Psoas muscle (tissue), 8 donors: ENCODE data around the gene DOCK3. TPM values are rescaled to one million over a fixed set of nuclear protein-coding genes. Genes with fewer than 3 reads are reported as not detected.

ENCODE experiments used
- ATAC-seq, 4 donors: fragments of 200-7000 bp; cut with Tn5 transposase; one replicate each; pipeline ENCODE4 v1.9.1; 2020; ENCODE audit warnings: moderate library complexity in 3 of 4, mild to moderate bottlenecking in 2 of 4
- DNase-seq, 2 donors: peaks; one replicate each; pipeline ENCODE4 v3.0.0-alpha.2; 2020
- H3K27ac ChIP-seq: fragments of 200-600 bp; one replicate; pipeline ENCODE4 v1.8.0; 2022
- H3K27me3 ChIP-seq, 3 donors: fragments of 200-600 bp in 1 of 3; one replicate each; pipeline versions ENCODE4 v1.6.1 to v1.8.0; 2013 to 2022; ENCODE audit warnings: low read length in 2 of 3, mild to moderate bottlenecking in 2 of 3, moderate library complexity in 1 of 3; ENCODE audit not compliant: insufficient read depth in 3 of 3
- H3K36me3 ChIP-seq, 2 donors: fragments of 200-600 bp in 1 of 2; one replicate each; pipeline versions ENCODE4 v1.6.1 to v1.8.0; 2013 to 2022; ENCODE audit warnings: low read depth in 1 of 2, mild to moderate bottlenecking in 1 of 2, moderate library complexity in 1 of 2; ENCODE audit not compliant: insufficient read depth in 1 of 2
- H3K4me1 ChIP-seq: fragments of 200-600 bp; one replicate; pipeline ENCODE4 v1.8.0; 2022
- H3K4me3 ChIP-seq: fragments of 200-600 bp; one replicate; pipeline ENCODE4 v1.8.0; 2022; ENCODE audit warnings: mild to moderate bottlenecking
- H3K9me3 ChIP-seq: fragments of 200-600 bp; one replicate; pipeline ENCODE4 v1.8.0; 2022
- CTCF ChIP-seq: fragments of 200-600 bp; IDR thresholded peaks from one replicate; pipeline ENCODE4 v1.8.0; 2022; ENCODE audit warnings: antibody characterized with exemption
- WGBS, 3 donors: extraction: QIAGEN DNeasy Blood & Tissue Kit; methylation state at CpG; one replicate each; pipeline versions ENCODE4 v1.1.6 to v1.1.7; 2013; 5-methylcytosine and 5-hydroxymethylcytosine counted together
- intact Hi-C, 2 donors: fragments of 100-400 bp; cut with DNase I; formaldehyde crosslinking; loops; one replicate each; pipeline versions ENCODE4 v1.11.0 to v1.14.2; 2022
- polyA plus RNA-seq, 3 donors: library from polyadenylated mRNA; stranded (reverse); fragments of 200-250 nt; gene quantifications; one replicate each; pipeline ENCODE4 v1.2.3, GENCODE V29; 2013
- total RNA-seq, 4 donors: library from RNA; stranded (reverse); fragmentation: NEBNext Ultra II Directional in 2 of 4; extraction: Animal tissue kit (Norgen Biotek cat#: 25700) in 2 of 4; gene quantifications; one replicate each; pipeline versions ENCODE4 v1.2.1 to v1.2.4, GENCODE V29; 2021 to 2023
- donor health status: healthy with polysubstance abuse.
- donor health status: DM: no; HTN: no; CAD: no; lungs with moderate emphysema.
- donor health status: Bipolar disorder and iron deficiency.
- donor health status: healthy.
- donor health status: DM: yes; HTN: yes; CAD: no.
- donor health status: DM: no; HTN: no; CAD: no.
- donor health status: DM: no; HTN: no; CAD: no.
- donor health status: DM: yes; HTN: yes; CAD: no.

Gene DOCK3
- total and polyA plus RNA-seq, 7 donors, result 0.01 to 0.91 (median 0.87) TPM

GRCh38 chr3:51375571-51375970 is 700.8 kb downstream of the DOCK3 start:
- Histone ChIP-seq H3K4me3 (no peak overlapping the region), H3K27me3 (no peaks in the 10 kb centered on the region), H3K27ac (no peak overlapping the region), H3K36me3 (no peaks in the 10 kb centered on the region), H3K9me3 (no peaks in the 10 kb centered on the region), H3K4me1 (peaks cover 8% of the 10 kb centered on the region)
- no peak for ATAC-seq
- intact Hi-C loops, result loop anchor here in 1 of 2 donors (10.0 kb wide), 1 partner anchor 429 kb away; no protein-coding TSS in a partner anchor
- WGBS, 3 donors, result 81 to 88% (median 84%) methylated on average over 8 of the region's 8 CpGs
- DNase-seq, result no peak
- TF ChIP-seq CTCF, result no peak

DNA sequence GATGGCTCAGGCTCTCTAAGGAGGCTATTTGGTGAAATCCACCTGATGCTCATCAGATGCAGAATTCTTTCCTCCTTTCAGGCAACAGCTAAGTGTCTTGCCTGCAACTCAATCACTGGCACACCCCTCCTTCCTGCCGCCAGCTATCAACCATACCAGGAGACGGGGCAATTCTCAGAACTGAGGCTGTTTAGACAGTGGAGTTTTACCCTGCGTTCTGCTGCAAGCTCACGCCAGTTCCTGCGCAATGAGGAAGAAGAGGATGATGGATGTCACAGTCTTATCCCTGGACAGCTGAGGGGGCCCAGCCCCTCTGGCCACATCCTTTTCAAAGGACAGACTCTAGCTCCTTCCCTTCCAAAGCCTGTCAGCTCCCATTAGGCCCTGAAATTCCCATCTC is 703.3 kb downstream of the DOCK3 start:
- no peak for ATAC-seq
- H3K9me3 ChIP-seq, result no peaks in the 10 kb centered on the region
- no peak for TF ChIP-seq CTCF
- H3K4me1 ChIP-seq, result peaks cover 2% of the 10 kb centered on the region
- WGBS, 3 donors, result 77 to 91% (median 80%) methylated on average over 5 of the region's 5 CpGs
- no peaks in the 10 kb centered on the region for H3K36me3 ChIP-seq
- intact Hi-C loops, result loop anchor here in 1 of 2 donors (10.0 kb wide), 1 partner anchor 427 kb away; no protein-coding TSS in a partner anchor
- no peaks in the 10 kb centered on the region for H3K27me3 ChIP-seq
- no peak for DNase-seq
- H3K27ac ChIP-seq, result no peak overlapping the region
- no peak overlapping the region for H3K4me3 ChIP-seq

DNA sequence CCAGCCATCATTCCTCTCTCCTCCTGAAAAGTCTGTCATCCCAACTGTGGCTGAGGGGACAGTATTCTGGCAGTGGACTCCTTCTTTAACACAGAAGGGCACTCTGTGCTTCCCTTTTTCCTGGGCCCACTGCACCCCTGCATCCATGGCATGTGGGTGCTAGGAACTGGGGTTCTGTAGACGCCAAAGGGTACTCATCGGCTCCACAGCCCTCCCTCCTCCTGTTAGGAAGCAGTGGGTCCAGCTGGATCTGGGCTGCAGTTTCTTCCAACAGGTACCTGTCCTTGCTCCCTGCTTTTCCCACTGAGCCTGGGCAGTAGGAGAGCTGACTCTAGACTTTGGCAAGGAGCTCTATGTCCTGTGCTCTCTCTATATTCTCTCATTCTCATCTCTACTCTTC is 704.0 kb downstream of the DOCK3 start:
- peaks cover 3% of the 10 kb centered on the region for H3K4me1 ChIP-seq
- intact Hi-C loops, result loop anchor here in 1 of 2 donors (10.0 kb wide), 1 partner anchor 426 kb away; no protein-coding TSS in a partner anchor
- H3K27ac ChIP-seq, result no peak overlapping the region
- no peaks in the 10 kb centered on the region for H3K36me3 ChIP-seq
- no peak overlapping the region for H3K4me3 ChIP-seq
- ATAC-seq (no peak), DNase-seq (no peak)
- H3K9me3 ChIP-seq, result no peaks in the 10 kb centered on the region
- no peak for TF ChIP-seq CTCF
- 57 to 85% (median 81%) methylated on average over 2 of the region's 2 CpGs for WGBS, 3 donors
- no peaks in the 10 kb centered on the region for H3K27me3 ChIP-seq

GRCh38 chr3:51379301-51379700 is 704.6 kb downstream of the DOCK3 start:
- intact Hi-C loops, result loop anchor here in 1 of 2 donors (10.0 kb wide), 1 partner anchor 426 kb away; no protein-coding TSS in a partner anchor
- ATAC-seq (no peak), DNase-seq (no peak)
- Histone ChIP-seq H3K9me3 (no peaks in the 10 kb centered on the region), H3K4me1 (peaks cover 6% of the 10 kb centered on the region), H3K36me3 (no peaks in the 10 kb centered on the region), H3K4me3 (no peak overlapping the region), H3K27ac (no peak overlapping the region), H3K27me3 (no peaks in the 10 kb centered on the region)
- TF ChIP-seq CTCF, result no peak
- WGBS, 3 donors, result 31 to 38% (median 35%) methylated on average over 8 of the region's 8 CpGs
